Bronchial epithelial cell (primary cell): ENCODE measurements around the gene GALK2. TPM values are rescaled to one million over a fixed set of nuclear protein-coding genes. Genes with fewer than 3 reads are reported as not detected.
A peak's percentile ranks its signal among the peaks of the same experiment; 100 is the strongest.

Experiments
- DNase-seq: peaks from one replicate; pipeline ENCODE4 v3.0.0-alpha.2; 2010; ENCODE audit warnings: low read depth
- FAIRE-seq: peaks from 2 replicates; lab custom pipeline; 2011; peaks lifted over from hg19 to GRCh38; lab: Jason Lieb, UNC
- H3K27me3 ChIP-seq: 2 replicates; pipeline ENCODE4 v1.5.1; 2011; ENCODE audit warnings: low read length; ENCODE audit not compliant: control insufficient read depth, insufficient read depth
- H3K36me3 ChIP-seq: 2 replicates; pipeline ENCODE4 v1.5.1; 2011; ENCODE audit warnings: low read length; ENCODE audit not compliant: control insufficient read depth, insufficient read depth
- H3K4me3 ChIP-seq: 2 replicates; pipeline ENCODE4 v1.5.1; 2011; ENCODE audit warnings: mild to moderate bottlenecking, low read depth, low read length, control low read depth
- total RNA-seq: library from RNA; depleted of rRNA; stranded (reverse); fragments of >200 nt; gene quantifications from 2 replicates; pipeline ENCODE4 v1.2.1, GENCODE V29; 2014
- TF ChIP-seq, protein P1 (sequence below): IDR thresholded peaks from 2 replicates; pipeline ENCODE4 v1.5.1; 2011; ENCODE audit warnings: mild to moderate bottlenecking, moderate library complexity, low read length, control low read depth, inconsistent platforms; ENCODE audit not compliant: insufficient read depth, severe bottlenecking

The GALK2 gene
- total RNA-seq, 1 donor from 2014 or later: 67.9 TPM

- H3K4me3 ChIP-seq: no peak overlapping the region
- TF ChIP-seq, protein P1, sequence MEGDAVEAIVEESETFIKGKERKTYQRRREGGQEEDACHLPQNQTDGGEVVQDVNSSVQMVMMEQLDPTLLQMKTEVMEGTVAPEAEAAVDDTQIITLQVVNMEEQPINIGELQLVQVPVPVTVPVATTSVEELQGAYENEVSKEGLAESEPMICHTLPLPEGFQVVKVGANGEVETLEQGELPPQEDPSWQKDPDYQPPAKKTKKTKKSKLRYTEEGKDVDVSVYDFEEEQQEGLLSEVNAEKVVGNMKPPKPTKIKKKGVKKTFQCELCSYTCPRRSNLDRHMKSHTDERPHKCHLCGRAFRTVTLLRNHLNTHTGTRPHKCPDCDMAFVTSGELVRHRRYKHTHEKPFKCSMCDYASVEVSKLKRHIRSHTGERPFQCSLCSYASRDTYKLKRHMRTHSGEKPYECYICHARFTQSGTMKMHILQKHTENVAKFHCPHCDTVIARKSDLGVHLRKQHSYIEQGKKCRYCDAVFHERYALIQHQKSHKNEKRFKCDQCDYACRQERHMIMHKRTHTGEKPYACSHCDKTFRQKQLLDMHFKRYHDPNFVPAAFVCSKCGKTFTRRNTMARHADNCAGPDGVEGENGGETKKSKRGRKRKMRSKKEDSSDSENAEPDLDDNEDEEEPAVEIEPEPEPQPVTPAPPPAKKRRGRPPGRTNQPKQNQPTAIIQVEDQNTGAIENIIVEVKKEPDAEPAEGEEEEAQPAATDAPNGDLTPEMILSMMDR: no peak
- DNase-seq (no peak), FAIRE-seq (no peak)
- H3K36me3 ChIP-seq: peaks cover 6% of the 10 kb centered on the region
- H3K27me3 ChIP-seq: no peaks in the 10 kb centered on the region
These were observed 38.6 kb upstream of the GALK2 start for GRCh38 chr15:49131403-49131802.

DNA sequence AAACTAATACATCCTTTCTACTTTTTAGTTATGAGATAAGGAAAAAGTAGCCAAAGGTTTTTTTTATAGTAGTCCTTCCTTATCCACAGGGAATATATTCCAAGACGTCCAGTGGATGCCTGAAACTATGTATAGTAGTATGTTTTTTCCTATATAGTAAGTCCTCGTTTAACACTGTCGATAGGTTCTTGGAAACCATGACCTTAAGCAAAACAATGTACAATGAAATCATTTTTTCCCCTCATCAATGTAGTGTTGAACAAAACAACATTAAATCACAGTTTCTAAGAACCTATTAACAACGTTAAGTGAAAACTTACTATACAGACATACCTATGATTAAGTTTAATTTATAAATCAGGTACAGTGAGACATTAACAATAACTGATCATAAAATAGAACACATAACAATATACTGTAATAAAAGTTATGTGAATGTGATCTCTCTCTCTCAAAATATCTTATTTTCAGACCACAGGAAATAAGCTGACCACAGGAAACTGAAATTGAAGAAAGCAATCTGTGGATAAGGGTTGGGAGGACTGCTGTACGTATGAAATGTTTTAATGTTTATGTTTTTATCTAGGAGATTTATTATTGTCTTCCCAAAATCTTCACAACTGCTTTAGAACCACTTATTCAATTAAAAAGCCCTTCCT, 35.2 kb upstream of the GALK2 start:
- Histone ChIP-seq H3K36me3 (peaks cover 6% of the 10 kb centered on the region), H3K27me3 (no peaks in the 10 kb centered on the region), H3K4me3 (no peak overlapping the region)
- TF ChIP-seq, protein P1: no peak
- FAIRE-seq (no peak), DNase-seq (no peak)

- Histone ChIP-seq H3K4me3 (no peak overlapping the region), H3K27me3 (no peaks in the 10 kb centered on the region), H3K36me3 (peaks cover 6% of the 10 kb centered on the region)
- TF ChIP-seq, protein P1: no peak
- DNase-seq (no peak), FAIRE-seq (no peak)
These were observed 34.6 kb upstream of the GALK2 start for GRCh38 chr15:49135342-49135857.

GRCh38 chr15:49135911-49136310, 34.1 kb upstream of the GALK2 start:
- no peak for FAIRE-seq

GRCh38 chr15:49137861-49138260, 32.2 kb upstream of the GALK2 start:
- Histone ChIP-seq H3K36me3 (peaks cover 6% of the 10 kb centered on the region), H3K27me3 (no peaks in the 10 kb centered on the region), H3K4me3 (no peak overlapping the region)
- TF ChIP-seq, protein P1: no peak
- DNase-seq: no peak
- no peak for FAIRE-seq

More at GRCh38 chr15:49135911-49136310, 34.1 kb upstream of the GALK2 start:
- TF ChIP-seq, protein P1: no peak
- peaks cover 5% of the 10 kb centered on the region for H3K36me3 ChIP-seq
- peak; percentile 85 for DNase-seq
- no peak overlapping the region for H3K4me3 ChIP-seq
- H3K27me3 ChIP-seq: no peaks in the 10 kb centered on the region
